GM08714 (cell line): ENCODE data around the gene RNF135.
"Not testable (repeated sequence)": the region's sequence is repeated elsewhere in the genome, so short reads cannot be mapped to it uniquely, and the experiment has no call there.

Experiments used
- H3K4me3 ChIP-seq: fragments of 200-500 bp; sonication (Bioruptor generic); 2 replicates; pipeline ENCODE4 v1.5.1; 2014; ENCODE audit warnings: mild to moderate bottlenecking, low read length, inconsistent platforms
- ZNF274 ChIP-seq: IDR thresholded peaks from 2 replicates; pipeline ENCODE4 v1.6.1; 2012; ENCODE audit warnings: mild to moderate bottlenecking, low read depth, low read length

The RNF135 gene

DNA sequence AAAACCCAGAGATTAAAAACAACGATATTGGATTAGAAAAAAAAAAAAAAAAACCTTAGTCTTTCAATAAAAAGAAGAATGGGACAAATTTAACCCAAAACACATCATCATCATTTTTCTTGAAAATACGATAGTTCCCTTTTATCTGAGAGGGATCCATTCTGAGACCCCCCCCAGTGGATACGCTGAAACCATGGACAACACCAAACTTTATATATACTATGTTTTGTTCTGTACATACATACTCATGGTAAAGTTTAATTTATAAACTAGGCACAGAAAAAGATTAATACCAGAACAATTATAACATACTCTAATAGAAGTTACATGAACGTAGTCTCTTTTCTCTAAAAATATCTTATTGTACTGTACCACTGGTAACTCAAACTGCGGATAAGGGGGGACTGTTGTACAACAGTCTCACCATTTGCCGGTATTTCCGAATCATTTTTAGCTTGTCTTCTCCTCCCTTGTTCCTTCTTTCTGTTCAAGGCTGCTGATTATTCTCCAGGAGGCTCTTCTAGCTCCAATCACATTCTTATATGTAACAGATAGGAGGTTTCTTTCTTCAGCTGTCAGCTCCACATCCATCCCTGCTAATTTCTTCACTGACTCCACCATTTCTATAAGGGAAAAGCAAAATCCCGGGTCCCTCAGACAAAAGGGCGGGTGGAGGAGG lies 37.0 kb downstream of the RNF135 start:
- no peak for TF ChIP-seq ZNF274
- H3K4me3 ChIP-seq: peak overlapping the region; percentile 51

DNA sequence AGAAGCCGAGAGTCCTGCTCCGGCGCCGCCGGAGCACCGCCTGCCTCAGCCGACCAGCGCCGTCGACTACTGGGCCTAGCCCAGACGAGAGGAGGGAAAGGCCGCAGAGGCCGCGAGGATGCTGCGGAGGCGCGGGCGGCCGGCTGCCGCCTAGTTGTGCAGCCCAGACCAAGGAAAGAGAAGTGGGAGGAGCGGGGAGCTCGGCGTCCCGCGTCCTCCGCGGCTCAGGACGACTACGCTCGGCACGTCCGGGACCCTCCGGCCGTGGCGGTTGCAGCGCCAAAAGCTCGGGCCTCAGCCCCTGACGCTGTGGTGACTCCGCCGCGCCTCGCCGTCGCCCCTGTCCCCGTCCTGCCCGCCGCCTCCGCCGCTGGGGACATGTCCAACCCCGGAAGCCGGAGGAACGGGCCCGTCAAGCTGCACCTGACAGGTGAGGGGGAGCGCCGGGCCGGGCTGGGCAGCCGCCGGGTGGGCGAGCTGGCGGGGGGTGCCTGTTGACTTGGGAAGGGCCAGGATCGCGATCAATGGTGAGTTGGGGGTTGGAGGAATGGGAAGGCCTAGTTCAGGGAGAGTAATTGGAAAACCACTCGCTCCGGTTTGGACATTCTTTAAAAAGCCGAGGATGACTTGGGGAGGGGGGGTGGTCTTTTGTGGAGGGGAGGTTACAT lies 37.7 kb downstream of the RNF135 start:
- no peak for TF ChIP-seq ZNF274
- peak overlapping the region; percentile 51 for H3K4me3 ChIP-seq

DNA sequence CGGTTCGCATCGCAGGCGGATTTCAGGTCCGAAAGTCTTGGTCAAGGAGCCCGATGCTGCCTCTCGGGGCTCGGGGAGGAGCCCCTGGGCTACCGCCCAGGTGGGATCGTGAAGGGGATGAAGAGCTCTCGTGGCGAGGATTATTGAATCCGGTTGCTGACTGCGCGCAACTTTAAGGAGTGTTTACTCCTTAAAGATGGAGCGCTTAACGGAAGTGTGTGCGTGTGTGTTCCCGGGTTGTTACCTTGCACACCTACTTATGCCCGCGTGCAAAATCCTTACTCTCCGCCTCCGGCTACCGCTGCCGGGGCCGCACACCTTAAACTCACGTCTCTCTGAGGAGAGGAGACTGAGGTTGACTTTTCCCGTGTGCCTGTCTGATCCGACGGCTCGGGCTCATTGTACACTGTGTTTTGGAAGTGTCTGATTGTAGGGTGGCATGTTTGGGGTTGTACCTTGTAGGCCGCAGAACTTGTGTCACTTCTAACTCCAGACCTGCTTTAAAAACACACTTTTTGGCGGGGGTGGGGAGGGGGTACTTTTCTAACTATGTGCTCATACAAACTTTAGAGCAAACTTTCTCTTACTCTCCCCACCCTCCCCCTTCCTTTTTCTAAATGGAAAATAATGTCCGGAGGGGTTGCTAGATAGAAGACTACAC lies 38.3 kb downstream of the RNF135 start:
- peak overlapping the region; percentile 51 for H3K4me3 ChIP-seq

DNA sequence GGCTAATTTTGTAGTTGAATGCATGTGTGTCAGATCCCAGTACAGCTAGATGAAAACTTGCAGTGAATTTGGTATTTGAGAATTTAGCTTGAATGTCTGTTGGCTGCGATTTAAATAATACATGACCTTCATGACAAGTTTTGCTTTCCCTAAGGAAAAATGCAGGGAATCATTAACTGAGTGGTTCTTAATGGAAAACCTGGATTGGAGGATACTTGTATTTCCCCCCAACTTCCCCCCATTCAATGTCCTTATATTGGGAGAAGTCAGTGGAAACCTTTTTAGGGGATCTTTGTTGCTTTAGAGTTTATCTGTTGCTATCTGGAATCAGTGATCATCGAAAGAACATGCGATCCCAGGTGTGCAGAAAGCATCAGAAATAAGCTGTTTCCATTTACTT lies 39.2 kb downstream of the RNF135 start:
- H3K4me3 ChIP-seq: not testable (repeated sequence)

DNA sequence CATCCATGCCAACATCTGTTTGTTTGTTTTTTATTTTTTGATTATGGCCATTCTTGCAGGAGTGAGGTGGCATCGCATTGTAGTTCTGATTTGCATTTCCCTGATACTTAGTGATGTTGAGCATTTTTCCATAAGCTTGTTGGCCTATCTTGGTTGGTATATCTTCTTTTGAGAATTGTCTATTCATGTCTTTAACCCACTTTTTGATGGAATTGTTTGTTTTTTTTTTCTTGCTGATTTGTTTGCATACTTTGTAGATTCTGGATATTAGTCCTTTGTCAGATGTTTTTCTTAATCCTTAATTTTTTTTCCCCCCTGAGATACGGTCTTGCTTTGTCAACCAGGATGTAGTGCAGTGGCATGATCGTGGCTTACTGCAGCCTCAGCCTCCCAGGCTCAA lies 43.0 kb downstream of the RNF135 start:
- TF ChIP-seq ZNF274: no peak
- H3K4me3 ChIP-seq: no peak overlapping the region

DNA sequence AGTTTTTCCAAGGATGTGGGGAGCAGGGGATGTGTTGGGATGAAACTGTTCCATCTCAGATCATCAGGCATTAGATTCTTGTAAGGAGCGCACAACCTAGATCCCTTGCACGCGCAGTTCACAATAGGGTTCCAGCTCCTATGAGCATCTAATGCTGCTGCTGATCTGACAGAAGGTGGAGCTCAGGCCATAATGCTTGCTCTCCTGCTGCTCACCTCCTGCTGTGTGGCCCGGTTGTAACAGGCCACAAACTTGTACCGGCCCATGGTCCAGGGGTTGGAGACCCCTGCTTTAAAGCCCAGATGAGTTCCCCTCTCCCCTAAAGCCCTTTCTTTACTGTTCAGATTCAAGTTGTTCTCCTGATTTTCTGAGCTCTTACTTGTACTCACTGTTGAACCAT lies 44.8 kb downstream of the RNF135 start:
- TF ChIP-seq ZNF274: no peak
- H3K4me3 ChIP-seq: no peak overlapping the region

DNA sequence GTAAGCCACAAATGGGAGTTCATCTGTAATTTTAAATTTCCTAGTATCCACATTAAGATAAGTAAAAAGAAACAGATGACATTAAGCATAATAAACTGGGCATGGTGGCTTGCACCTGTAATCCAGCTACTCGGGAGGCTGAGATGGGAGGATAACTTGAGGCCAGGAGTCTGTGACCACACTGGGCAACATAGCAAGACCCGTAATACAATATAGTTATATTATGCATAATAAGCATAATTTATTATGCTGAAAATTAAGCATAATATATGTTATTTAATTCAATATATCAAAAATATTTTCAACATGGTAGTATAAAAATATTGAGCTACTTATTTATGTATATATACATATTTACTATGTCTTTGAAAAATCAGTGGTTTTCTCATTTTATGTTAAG lies 48.2 kb downstream of the RNF135 start:
- no peak overlapping the region for H3K4me3 ChIP-seq
- TF ChIP-seq ZNF274: no peak

DNA sequence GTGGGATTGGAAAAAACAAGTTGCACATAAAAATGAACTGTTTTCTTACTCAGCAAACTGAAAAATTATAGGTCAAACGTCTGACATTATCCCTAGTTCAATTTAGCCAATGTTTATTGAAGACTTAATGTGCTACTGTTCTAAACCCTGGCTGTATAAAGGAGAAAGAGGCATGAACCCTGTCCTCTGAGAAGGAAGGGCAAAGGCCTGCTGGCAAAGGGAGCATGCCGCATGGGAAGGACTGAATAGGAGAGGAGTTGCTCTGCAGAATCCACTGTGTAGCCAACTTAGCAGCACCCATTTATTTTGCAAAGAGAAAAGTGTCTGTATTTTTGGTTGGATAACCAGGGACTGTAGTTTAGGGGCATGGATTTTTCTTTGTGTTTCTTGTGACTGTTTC lies 52.3 kb downstream of the RNF135 start:
- not testable (repeated sequence) for H3K4me3 ChIP-seq

DNA sequence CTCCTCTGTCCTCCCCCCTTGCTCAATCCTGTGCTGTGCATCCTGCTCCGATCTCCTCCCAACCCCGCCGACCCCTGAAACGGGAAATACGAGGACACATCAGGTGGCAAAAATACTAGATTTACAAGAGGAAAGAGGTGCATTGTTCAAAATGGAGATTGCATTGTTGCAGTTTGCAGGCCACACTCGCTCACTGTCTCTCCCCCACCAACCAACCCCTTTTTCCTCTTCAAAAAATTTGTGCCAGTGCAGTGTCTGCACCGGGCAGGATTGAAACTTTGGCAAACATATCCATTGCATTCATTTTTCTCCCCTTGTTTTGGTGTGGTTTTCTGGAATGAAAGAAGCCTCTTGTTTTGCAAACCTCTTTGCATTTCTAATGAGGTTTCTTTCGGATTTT lies 61.0 kb downstream of the RNF135 start:
- TF ChIP-seq ZNF274: no peak
- H3K4me3 ChIP-seq: no peak overlapping the region

DNA sequence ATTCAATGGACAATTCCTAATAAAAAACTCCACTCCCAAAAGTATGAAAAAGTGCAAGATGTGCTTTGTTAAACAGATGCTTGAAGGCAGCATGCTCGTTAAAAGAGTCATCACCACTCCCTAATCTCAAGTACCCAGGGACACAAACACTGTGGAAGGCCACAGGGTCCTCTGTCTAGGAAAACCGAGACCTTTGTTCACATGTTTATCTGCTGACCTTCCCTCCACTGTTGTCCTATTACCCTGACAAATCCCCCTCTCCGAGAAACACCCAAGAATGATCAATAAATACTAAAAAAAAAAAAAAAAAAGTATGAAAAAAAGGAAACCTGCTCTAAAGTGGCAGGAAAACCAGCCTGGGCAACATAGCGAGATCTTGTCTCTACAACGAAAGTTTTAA lies 64.8 kb downstream of the RNF135 start:
- not testable (repeated sequence) for H3K4me3 ChIP-seq

DNA sequence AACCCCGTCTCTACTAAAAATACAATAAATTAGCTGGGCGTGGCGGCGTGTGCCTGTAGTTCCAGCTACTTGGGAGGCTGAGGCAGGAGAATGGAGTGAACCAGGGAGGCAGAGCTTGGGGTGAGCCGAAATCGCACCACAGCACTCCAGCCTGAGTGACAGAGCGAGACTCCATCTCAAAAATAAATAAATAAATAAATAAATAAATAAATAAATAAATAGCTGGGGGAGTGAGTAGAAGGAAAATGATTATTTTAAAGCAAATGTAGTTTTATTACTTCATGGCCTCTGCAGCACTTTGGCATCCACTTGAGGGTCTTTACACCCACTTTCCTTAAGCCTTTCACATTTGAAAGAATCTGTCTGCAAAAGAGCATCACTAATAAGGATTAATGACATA lies 70.0 kb downstream of the RNF135 start:
- not testable (repeated sequence) for H3K4me3 ChIP-seq

DNA sequence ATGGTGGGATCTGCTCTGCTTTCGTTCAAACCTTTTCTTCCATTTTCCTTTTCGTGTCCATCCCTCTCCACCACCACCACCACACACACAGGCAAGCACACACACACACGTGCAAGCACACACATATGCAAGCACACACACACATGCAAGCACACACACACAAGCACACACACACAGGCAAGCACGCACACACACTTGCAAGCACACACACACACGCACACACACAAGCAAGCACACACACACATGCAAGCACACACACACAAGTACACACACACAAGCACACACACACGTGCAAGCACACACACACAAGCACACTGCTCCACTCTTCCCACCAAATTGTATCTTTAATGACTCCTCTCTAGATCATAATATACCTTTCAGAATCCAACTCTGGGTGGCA lies 71.5 kb downstream of the RNF135 start:
- H3K4me3 ChIP-seq: not testable (repeated sequence)

DNA sequence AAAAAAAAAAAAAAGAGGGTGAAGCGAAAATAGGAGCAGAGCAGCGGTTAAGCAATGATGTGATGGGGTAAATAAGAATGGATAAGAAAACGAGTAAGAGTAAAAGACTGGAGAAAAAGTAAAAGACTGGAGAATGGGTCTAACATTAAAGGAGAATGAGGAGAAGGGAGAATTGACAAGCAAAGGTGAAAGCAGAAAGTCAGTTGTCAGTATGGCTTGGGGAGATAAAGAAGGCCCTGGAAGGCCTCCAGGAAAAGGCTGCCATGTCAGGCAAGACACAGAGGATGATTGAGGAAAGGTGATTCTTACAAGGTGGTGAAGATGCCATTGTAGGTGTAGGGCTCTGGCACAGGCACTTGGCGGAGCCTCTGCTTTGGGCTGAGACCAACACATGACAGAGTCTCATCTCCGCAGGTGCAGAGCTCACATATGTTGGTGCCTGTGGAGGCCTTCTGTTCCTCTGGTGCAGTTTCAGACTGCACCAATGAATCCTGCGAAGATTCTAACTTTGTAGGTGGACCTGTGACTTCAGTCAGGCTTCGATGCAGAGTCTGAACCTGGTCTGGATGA lies 76.1 kb downstream of the RNF135 start:
- not testable (repeated sequence) for H3K4me3 ChIP-seq

DNA sequence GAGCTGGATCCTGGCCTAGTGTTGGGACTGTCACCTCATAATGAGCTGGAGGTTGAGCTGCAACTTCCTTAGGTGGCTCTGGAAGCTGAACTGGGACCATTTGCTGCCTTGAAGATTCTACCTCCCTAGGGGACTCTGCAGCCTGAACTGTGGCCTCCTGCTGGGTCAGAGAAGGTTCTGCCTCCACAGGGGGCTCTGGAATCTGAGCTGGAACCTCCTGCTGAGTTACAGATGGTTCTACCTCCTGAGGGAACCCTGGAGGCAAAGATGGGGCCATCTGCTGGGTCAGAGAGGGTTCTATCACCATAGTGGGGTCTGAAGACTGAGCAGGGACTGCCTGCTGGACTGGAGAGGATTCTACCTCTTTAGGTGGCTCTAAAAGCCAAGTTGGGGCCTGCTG lies 77.3 kb downstream of the RNF135 start:
- H3K4me3 ChIP-seq: no peak overlapping the region
- TF ChIP-seq ZNF274: no peak

DNA sequence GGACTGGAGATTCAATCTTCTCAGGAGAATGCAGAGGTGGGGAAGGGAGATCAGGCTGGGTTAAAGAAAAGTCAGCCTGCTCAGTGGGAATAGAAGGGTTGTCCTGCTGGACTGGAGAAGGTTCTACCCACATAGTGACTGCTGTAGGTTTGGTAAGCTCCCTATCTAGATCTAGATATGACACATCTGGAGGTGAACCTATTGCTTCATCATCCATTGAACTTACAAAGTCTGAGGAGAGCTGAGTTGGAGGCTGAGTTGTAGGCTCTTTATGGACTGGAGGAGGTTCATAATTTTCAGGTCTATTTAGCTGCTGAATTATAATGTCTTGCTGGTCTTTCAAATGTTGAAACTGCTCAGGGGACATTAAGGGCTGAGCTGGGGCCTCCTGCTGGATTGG lies 77.9 kb downstream of the RNF135 start:
- no peak for TF ChIP-seq ZNF274

More for the DNA sequence above, 77.9 kb downstream of the RNF135 start:
- no peak overlapping the region for H3K4me3 ChIP-seq
